ENCODE results near the gene SH3TC1. TPM values are rescaled to one million over a fixed set of nuclear protein-coding genes. Genes with fewer than 3 reads are reported as not detected.
A peak's percentile ranks its signal among the peaks of the same experiment; 100 is the strongest.

SH3TC1 gene
- total and polyA plus RNA-seq, 2 of the 13 experiments (the other 11 are each of a cell fraction or from before 2014, with no cell fraction given): 14.9 to 21.8 TPM

DNA sequence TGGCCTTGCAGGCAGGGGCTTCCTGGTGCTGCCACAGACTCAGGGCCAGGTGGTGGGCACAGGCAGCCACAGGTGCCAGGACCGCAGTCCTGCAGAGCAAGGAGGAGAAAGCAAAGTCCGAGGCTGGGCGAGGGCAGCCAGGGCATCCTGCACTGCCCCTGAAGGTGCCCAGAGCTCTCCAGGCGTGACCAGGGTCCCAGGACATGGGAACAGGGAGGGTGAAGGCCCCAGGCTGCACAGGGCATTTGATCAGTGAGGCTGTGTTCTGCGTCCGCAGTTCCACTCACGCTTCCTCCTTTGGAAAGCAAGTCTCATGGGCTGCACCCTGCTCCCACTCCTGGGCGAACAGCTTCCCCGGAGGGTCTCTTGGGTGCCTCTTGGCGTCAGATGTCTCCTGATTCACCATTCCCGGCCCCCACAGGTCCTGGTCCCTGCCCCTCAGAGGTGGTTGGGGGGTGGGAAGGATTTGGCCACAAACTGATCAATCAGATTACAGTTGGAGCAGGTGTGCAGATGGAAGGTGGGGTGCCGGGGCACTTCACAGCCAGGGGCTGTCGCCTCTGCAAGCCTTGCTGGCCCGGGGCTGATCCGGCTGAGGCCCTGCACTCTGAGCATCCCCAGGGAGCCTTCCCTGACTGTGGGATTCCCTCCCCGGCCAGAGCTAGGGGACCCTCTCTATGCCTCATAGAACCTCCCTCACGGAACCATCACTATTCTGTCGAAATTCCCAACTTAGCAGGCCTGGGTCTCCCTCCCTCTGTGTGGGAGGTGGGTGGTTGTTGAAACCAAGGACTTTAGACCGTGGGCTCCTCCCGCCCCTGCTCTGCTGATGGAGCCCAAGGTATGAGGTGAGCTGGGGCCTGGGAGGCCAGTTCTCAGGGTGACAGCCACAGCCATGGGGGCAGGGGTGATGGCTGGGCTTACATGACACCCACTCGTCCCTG is 3.3 kb downstream of the SH3TC1 start (continued):
- TF ChIP-seq, protein P1, sequence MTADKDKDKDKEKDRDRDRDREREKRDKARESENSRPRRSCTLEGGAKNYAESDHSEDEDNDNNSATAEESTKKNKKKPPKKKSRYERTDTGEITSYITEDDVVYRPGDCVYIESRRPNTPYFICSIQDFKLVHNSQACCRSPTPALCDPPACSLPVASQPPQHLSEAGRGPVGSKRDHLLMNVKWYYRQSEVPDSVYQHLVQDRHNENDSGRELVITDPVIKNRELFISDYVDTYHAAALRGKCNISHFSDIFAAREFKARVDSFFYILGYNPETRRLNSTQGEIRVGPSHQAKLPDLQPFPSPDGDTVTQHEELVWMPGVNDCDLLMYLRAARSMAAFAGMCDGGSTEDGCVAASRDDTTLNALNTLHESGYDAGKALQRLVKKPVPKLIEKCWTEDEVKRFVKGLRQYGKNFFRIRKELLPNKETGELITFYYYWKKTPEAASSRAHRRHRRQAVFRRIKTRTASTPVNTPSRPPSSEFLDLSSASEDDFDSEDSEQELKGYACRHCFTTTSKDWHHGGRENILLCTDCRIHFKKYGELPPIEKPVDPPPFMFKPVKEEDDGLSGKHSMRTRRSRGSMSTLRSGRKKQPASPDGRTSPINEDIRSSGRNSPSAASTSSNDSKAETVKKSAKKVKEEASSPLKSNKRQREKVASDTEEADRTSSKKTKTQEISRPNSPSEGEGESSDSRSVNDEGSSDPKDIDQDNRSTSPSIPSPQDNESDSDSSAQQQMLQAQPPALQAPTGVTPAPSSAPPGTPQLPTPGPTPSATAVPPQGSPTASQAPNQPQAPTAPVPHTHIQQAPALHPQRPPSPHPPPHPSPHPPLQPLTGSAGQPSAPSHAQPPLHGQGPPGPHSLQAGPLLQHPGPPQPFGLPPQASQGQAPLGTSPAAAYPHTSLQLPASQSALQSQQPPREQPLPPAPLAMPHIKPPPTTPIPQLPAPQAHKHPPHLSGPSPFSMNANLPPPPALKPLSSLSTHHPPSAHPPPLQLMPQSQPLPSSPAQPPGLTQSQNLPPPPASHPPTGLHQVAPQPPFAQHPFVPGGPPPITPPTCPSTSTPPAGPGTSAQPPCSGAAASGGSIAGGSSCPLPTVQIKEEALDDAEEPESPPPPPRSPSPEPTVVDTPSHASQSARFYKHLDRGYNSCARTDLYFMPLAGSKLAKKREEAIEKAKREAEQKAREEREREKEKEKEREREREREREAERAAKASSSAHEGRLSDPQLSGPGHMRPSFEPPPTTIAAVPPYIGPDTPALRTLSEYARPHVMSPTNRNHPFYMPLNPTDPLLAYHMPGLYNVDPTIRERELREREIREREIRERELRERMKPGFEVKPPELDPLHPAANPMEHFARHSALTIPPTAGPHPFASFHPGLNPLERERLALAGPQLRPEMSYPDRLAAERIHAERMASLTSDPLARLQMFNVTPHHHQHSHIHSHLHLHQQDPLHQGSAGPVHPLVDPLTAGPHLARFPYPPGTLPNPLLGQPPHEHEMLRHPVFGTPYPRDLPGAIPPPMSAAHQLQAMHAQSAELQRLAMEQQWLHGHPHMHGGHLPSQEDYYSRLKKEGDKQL (CRISPR knock-in tag; IDR thresholded peaks at IDR 0.05; ENCODE audit: low read depth): no peak
- TF ChIP-seq, protein P2, sequence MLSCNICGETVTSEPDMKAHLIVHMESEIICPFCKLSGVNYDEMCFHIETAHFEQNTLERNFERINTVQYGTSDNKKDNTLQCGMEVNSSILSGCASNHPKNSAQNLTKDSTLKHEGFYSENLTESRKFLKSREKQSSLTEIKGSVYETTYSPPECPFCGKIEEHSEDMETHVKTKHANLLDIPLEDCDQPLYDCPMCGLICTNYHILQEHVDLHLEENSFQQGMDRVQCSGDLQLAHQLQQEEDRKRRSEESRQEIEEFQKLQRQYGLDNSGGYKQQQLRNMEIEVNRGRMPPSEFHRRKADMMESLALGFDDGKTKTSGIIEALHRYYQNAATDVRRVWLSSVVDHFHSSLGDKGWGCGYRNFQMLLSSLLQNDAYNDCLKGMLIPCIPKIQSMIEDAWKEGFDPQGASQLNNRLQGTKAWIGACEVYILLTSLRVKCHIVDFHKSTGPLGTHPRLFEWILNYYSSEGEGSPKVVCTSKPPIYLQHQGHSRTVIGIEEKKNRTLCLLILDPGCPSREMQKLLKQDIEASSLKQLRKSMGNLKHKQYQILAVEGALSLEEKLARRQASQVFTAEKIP (CRISPR knock-in tag; IDR thresholded peaks at IDR 0.05; ENCODE audit: borderline replicate concordance): no peak
- TF ChIP-seq SRSF9 (IDR thresholded peaks at IDR 0.05; ENCODE audit: borderline replicate concordance, insufficient read depth, low read depth, low read length, poor library complexity, severe bottlenecking): no peak
- peak; percentile 90 for TF ChIP-seq XRCC5 (optimal IDR thresholded peaks at IDR 0.05; ENCODE audit: low read length)
- TF ChIP-seq ZNF781 (CRISPR knock-in tag; IDR thresholded peaks at IDR 0.05; ENCODE audit: borderline replicate concordance, not compliant biosample characterization): no peak
- TF ChIP-seq, protein P3, sequence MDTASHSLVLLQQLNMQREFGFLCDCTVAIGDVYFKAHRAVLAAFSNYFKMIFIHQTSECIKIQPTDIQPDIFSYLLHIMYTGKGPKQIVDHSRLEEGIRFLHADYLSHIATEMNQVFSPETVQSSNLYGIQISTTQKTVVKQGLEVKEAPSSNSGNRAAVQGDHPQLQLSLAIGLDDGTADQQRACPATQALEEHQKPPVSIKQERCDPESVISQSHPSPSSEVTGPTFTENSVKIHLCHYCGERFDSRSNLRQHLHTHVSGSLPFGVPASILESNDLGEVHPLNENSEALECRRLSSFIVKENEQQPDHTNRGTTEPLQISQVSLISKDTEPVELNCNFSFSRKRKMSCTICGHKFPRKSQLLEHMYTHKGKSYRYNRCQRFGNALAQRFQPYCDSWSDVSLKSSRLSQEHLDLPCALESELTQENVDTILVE (CRISPR knock-in tag; IDR thresholded peaks at IDR 0.05): no peak
- TF ChIP-seq ERF (CRISPR knock-in tag; IDR thresholded peaks at IDR 0.05): 0 out of 2 replicates have a peak, but pooled peaks have one; percentile 30
- TF ChIP-seq YEATS2 (CRISPR knock-in tag; IDR thresholded peaks at IDR 0.05; ENCODE audit: borderline replicate concordance): no peak
- no peak for TF ChIP-seq CBFB (CRISPR knock-in tag; IDR thresholded peaks at IDR 0.05)
- no peak for TF ChIP-seq NFIB (CRISPR knock-in tag; IDR thresholded peaks at IDR 0.05; ENCODE audit: borderline replicate concordance)
- no peak for TF ChIP-seq ZNF546 (CRISPR knock-in tag; conservative IDR thresholded peaks at IDR 0.05)
- no peak for TF ChIP-seq ZFP36L2 (CRISPR knock-in tag; IDR thresholded peaks at IDR 0.05)
- TF ChIP-seq ZNF367 (CRISPR knock-in tag; IDR thresholded peaks at IDR 0.05; ENCODE audit: borderline replicate concordance): no peak
- TF ChIP-seq ZBTB38 (CRISPR knock-in tag; IDR thresholded peaks at IDR 0.05): peak; percentile 27; the same call in 1 of the 2 replicates
- no peak for TF ChIP-seq GFI1 (CRISPR knock-in tag; IDR thresholded peaks at IDR 0.05; ENCODE audit: borderline replicate concordance)
- no peak for TF ChIP-seq JUND (CRISPR knock-in tag; IDR thresholded peaks at IDR 0.05)
- TF ChIP-seq ZNF7 (CRISPR knock-in tag; IDR thresholded peaks at IDR 0.05): no peak
- TF ChIP-seq, protein P4, sequence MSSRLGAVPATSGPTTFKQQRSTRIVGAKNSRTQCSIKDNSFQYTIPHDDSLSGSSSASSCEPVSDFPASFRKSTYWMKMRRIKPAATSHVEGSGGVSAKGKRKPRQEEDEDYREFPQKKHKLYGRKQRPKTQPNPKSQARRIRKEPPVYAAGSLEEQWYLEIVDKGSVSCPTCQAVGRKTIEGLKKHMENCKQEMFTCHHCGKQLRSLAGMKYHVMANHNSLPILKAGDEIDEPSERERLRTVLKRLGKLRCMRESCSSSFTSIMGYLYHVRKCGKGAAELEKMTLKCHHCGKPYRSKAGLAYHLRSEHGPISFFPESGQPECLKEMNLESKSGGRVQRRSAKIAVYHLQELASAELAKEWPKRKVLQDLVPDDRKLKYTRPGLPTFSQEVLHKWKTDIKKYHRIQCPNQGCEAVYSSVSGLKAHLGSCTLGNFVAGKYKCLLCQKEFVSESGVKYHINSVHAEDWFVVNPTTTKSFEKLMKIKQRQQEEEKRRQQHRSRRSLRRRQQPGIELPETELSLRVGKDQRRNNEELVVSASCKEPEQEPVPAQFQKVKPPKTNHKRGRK (CRISPR knock-in tag; IDR thresholded peaks at IDR 0.05): no peak
- no peak for TF ChIP-seq ZNF737 (CRISPR knock-in tag; IDR thresholded peaks at IDR 0.05; ENCODE audit: borderline replicate concordance)

Measured in HepG2 (cell line).